Muscle layer of duodenum (tissue), 2 donors: ENCODE data around the gene TMEM233.
"Not testable (repeated sequence)": the region's sequence is repeated elsewhere in the genome, so short reads cannot be mapped to it uniquely, and the experiment has no call there.

ENCODE experiments used
- H3K27ac ChIP-seq: one replicate; pipeline ENCODE4 v1.7.0; 2013; ENCODE audit warnings: mild to moderate bottlenecking, low read length
- H3K27me3 ChIP-seq: one replicate; pipeline ENCODE4 v1.7.0; 2013; ENCODE audit warnings: low read depth, mild to moderate bottlenecking, control low read depth, low read length
- H3K36me3 ChIP-seq, 2 donors: one replicate each; pipeline ENCODE4 v1.7.0; 2013; ENCODE audit warnings: low read length in 2 of 2, control low read depth in 1 of 2, mild to moderate bottlenecking in 1 of 2; ENCODE audit not compliant: insufficient read depth in 2 of 2, control insufficient read depth in 1 of 2
- H3K4me1 ChIP-seq, 2 donors: one replicate each; pipeline ENCODE4 v1.7.0; 2013; ENCODE audit warnings: low read length in 2 of 2, mild to moderate bottlenecking in 2 of 2, control low read depth in 1 of 2, moderate library complexity in 1 of 2; ENCODE audit not compliant: insufficient read depth in 2 of 2, control insufficient read depth in 1 of 2
- H3K4me3 ChIP-seq, 2 donors: one replicate each; pipeline ENCODE4 v1.7.0; 2013; ENCODE audit warnings: low read length in 2 of 2, low read depth in 1 of 2, mild to moderate bottlenecking in 1 of 2
- H3K9me3 ChIP-seq, 2 donors: one replicate each; pipeline ENCODE4 v1.7.0; 2013; ENCODE audit warnings: low read length in 2 of 2, control low read depth in 1 of 2, mild to moderate bottlenecking in 1 of 2; ENCODE audit not compliant: control insufficient read depth in 1 of 2
- donor health status: healthy.

The TMEM233 gene

GRCh38 chr12:119631930-119632678 lies 38.5 kb downstream of the TMEM233 start:
- Histone ChIP-seq H3K4me3 (no peak overlapping the region), H3K36me3 (no peaks in the 10 kb centered on the region), H3K27me3 (no peaks in the 10 kb centered on the region), H3K4me1 (no peaks in the 10 kb centered on the region), H3K27ac (no peak overlapping the region), H3K9me3 (no peaks in the 10 kb centered on the region)

GRCh38 chr12:119634743-119635142 lies 41.2 kb downstream of the TMEM233 start:
- no peaks in the 10 kb centered on the region for H3K27me3 ChIP-seq
- no peak overlapping the region for H3K27ac ChIP-seq
- no peaks in the 10 kb centered on the region for H3K36me3 ChIP-seq
- H3K4me3 ChIP-seq, result no peak overlapping the region
- no peaks in the 10 kb centered on the region for H3K9me3 ChIP-seq
- no peaks in the 10 kb centered on the region for H3K4me1 ChIP-seq

- H3K27ac ChIP-seq, result no peak overlapping the region
- no peaks in the 10 kb centered on the region for H3K27me3 ChIP-seq
- no peaks in the 10 kb centered on the region for H3K9me3 ChIP-seq
- no peaks in the 10 kb centered on the region for H3K4me1 ChIP-seq
- H3K36me3 ChIP-seq, result no peaks in the 10 kb centered on the region
- no peak overlapping the region for H3K4me3 ChIP-seq
These were observed 49.4 kb downstream of the TMEM233 start for GRCh38 chr12:119642986-119643385.

- Histone ChIP-seq H3K4me1 (no peaks in the 10 kb centered on the region), H3K27ac (no peak overlapping the region), H3K4me3 (no peak overlapping the region), H3K27me3 (no peaks in the 10 kb centered on the region), H3K9me3 (no peaks in the 10 kb centered on the region), H3K36me3 (no peaks in the 10 kb centered on the region)
These were observed 51.4 kb downstream of the TMEM233 start for GRCh38 chr12:119644930-119645329.

GRCh38 chr12:119645535-119646059 lies 52.0 kb downstream of the TMEM233 start:
- Histone ChIP-seq H3K27ac (no peak overlapping the region), H3K36me3 (no peaks in the 10 kb centered on the region), H3K27me3 (no peaks in the 10 kb centered on the region), H3K4me3 (no peak overlapping the region), H3K4me1 (no peaks in the 10 kb centered on the region), H3K9me3 (no peaks in the 10 kb centered on the region)

GRCh38 chr12:119649202-119649808 lies 55.7 kb downstream of the TMEM233 start:
- peaks cover 0 to 12% of the 10 kb centered on the region in 2 donors for H3K9me3 ChIP-seq

GRCh38 chr12:119652665-119653064 lies 59.1 kb downstream of the TMEM233 start:
- no peak overlapping the region for H3K27ac ChIP-seq
- H3K4me1 ChIP-seq, result no peaks in the 10 kb centered on the region
- H3K4me3 ChIP-seq, result no peak overlapping the region
- peaks cover 0 to 16% of the 10 kb centered on the region in 2 donors for H3K9me3 ChIP-seq
- H3K36me3 ChIP-seq, result no peaks in the 10 kb centered on the region
- no peaks in the 10 kb centered on the region for H3K27me3 ChIP-seq

More at GRCh38 chr12:119649202-119649808, 55.7 kb downstream of the TMEM233 start:
- no peaks in the 10 kb centered on the region for H3K4me1 ChIP-seq
- no peak overlapping the region for H3K27ac ChIP-seq
- H3K36me3 ChIP-seq, result no peaks in the 10 kb centered on the region
- no peak overlapping the region for H3K4me3 ChIP-seq
- H3K27me3 ChIP-seq, result no peaks in the 10 kb centered on the region

- H3K9me3 ChIP-seq, result peaks cover 0 to 16% of the 10 kb centered on the region in 2 donors
- H3K4me3 ChIP-seq, H3K27ac ChIP-seq, H3K36me3 ChIP-seq, H3K4me1 ChIP-seq, H3K27me3 ChIP-seq: not testable (repeated sequence)
These were observed 63.4 kb downstream of the TMEM233 start for GRCh38 chr12:119657001-119657400.

- H3K27me3 ChIP-seq, H3K4me3 ChIP-seq, H3K36me3 ChIP-seq, H3K4me1 ChIP-seq, H3K9me3 ChIP-seq, H3K27ac ChIP-seq: not testable (repeated sequence)
These were observed 64.6 kb downstream of the TMEM233 start for GRCh38 chr12:119658166-119658565.

- H3K27ac ChIP-seq, result no peak overlapping the region
These were observed 65.8 kb downstream of the TMEM233 start for GRCh38 chr12:119659289-119659897.

GRCh38 chr12:119660076-119660475 lies 66.5 kb downstream of the TMEM233 start:
- Histone ChIP-seq H3K4me1 (no peaks in the 10 kb centered on the region), H3K27ac (no peak overlapping the region), H3K27me3 (no peaks in the 10 kb centered on the region), H3K4me3 (no peak overlapping the region), H3K9me3 (no peaks in the 10 kb centered on the region), H3K36me3 (no peaks in the 10 kb centered on the region)

More at GRCh38 chr12:119659289-119659897, 65.8 kb downstream of the TMEM233 start:
- H3K36me3 ChIP-seq, result no peaks in the 10 kb centered on the region
- H3K4me3 ChIP-seq, result no peak overlapping the region
- peaks cover 0 to 3% of the 10 kb centered on the region in 2 donors for H3K9me3 ChIP-seq
- H3K4me1 ChIP-seq, result no peaks in the 10 kb centered on the region
- no peaks in the 10 kb centered on the region for H3K27me3 ChIP-seq
